Measurements from ENCODE around the gene EMX2. TPM values are rescaled to one million over a fixed set of nuclear protein-coding genes. Genes with fewer than 3 reads are reported as not detected.

Gene EMX2
- polyA plus RNA-seq, 4 donors = 142 to 186 (median 165) TPM

DNA sequence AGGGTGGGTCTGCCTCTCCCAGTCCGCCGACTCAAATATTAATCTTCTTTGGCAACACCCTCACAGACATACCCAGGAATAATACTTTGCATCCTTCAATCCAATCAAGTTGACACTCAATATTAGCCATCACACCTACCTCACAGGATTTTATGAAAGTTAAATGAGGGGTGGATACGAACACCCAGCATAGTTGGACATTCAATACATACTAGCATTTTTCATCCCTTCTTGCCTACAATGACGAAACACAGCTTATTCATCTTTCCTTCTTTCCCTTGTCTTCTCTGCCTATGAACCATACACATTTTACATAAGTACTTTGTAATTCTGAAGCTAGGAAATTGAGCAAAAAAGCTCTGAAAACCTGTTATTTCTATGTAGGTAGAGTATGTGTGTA, 48.5 kb downstream of the EMX2 start:
- no peak for DNase-seq (ENCODE audit: low read depth in 4 of 4, low spot score in 3 of 4)

DNA sequence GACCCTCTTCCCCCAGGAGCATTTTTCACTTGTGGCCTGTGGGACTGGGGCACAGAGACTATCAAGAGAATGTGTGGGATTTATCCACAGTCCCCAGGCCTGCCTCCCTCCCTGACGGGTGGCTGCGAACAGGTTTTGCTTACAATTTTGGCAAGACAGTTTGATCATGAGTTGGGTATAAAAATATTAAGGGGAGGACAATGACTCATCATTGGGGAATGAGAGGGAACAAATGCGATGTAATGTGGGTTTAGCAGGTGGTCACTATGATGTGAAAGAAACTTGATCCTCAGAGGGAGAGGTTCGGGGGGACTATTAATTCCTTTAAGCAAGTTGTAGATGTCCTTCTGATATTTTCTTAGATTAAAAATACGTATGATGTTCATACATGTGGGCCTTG, 52.2 kb downstream of the EMX2 start:
- DNase-seq (ENCODE audit: low read depth in 4 of 4, low spot score in 3 of 4) = no peak

- DNase-seq (ENCODE audit: low read depth in 4 of 4, low spot score in 3 of 4) = no peak
Measured at GRCh38 chr10:117596706-117597105, 54.2 kb downstream of the EMX2 start.

- no peak for DNase-seq (ENCODE audit: low read depth in 4 of 4, low spot score in 3 of 4)
Measured at GRCh38 chr10:117597216-117597615, 54.7 kb downstream of the EMX2 start.

Other genes starting within 250 kb of the EMX2 start
- 10 to 100 TPM; 34.0 to 41.0 (median 37.7) TPM for gene PDZD8, start 167.3 kb upstream of the EMX2 start, polyA plus RNA-seq (ENCODE audit: insufficient read length in 4 of 4)